Activated effector memory CD4-positive, alpha-beta T cell treated with Interleukin-2 at 50 U/mL for 16 hours (primary cell): ENCODE results near the gene RAD21L1.
"Not testable (repeated sequence)": the region's sequence is repeated elsewhere in the genome, so short reads cannot be mapped to it uniquely, and the experiment has no call there.

Experiments
- DNase-seq: peaks from one replicate; pipeline ENCODE4 v3.0.0-alpha.2; 2020

The RAD21L1 gene

GRCh38 chr20:1199964-1200363, 25.9 kb upstream of the RAD21L1 start:
- DNase-seq, result no peak

- DNase-seq, result no peak
Measured at GRCh38 chr20:1202762-1203504, 22.9 kb upstream of the RAD21L1 start, which contains the start of gene C20orf202. C20orf202 (plus strand) TSS chr20:1203454; CDS start chr20:1203586, 132 bp downstream.

GRCh38 chr20:1203630-1204029, 22.2 kb upstream of the RAD21L1 start:
- DNase-seq, result no peak

- DNase-seq, result no peak
Measured at GRCh38 chr20:1204113-1204512, 21.7 kb upstream of the RAD21L1 start.

- no peak for DNase-seq
Measured at GRCh38 chr20:1204576-1204975, 21.3 kb upstream of the RAD21L1 start.

DNA sequence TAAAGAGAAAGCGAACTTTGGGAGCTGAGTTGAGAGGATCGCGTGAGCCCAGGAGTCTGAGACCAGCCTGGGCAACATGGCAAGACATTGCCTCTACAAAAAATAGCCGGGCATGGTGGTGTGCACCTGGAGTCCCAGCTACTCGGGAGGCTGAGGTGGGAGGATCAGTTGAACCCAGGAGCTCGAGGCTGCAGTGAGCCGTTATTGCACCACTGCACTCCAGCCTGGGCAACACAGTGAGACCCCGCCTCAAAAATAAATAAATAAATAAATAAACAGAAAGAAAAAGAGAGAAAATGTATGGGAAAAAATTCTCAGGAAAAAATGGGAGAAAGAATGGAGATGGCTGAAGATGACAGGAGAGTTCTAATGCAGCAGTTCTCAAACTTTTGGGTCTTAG, 20.0 kb upstream of the RAD21L1 start:
- DNase-seq, result no peak

GRCh38 chr20:1206366-1207148, 19.3 kb upstream of the RAD21L1 start:
- no peak for DNase-seq

DNA sequence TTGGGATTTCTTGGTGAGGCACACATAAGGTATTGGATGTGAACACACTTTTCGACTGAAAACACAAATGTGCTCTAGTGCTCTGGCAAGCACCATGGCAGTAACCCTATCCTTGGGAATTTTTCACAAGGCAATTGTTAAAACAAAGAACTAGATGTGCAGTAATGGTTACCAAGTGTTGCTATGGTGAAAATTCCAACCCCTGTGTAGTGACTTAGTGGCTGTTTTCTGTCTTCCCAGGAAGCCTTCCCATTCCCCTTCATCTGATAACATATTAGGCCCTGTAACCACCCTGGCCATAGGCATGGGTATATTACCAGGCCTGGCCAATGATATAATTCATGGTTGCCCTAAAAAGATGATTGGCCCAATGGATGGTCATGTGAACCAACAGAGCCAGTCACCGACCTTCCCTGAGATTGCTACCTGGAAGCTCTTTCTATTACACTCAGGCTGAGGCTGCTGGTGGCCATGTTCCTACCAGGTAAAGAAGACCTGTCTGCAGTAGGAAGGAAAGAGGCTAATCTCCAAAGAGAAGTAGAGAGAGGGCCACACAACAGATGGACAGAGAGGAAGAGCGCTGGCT, 18.5 kb upstream of the RAD21L1 start:
- no peak for DNase-seq

- DNase-seq, result no peak
Measured at GRCh38 chr20:1209447-1210387, 16.1 kb upstream of the RAD21L1 start.

DNA sequence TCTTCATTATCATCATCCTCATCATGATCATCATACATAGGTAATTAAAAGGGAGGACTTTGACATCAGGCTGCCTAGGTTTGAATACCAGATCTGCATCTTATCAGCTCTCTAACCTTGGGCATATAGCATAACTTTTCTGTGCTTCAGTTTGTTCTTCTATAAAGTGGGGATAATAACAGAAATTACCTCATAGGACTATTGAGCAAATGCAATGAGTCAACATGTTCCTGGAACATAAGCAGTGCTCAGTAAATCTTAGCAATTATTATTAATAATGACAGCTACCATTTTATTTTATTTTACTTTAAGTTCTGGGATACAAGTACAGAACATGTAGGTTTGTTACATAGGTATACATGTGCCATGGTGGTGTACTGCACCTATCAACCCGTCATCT, 15.3 kb upstream of the RAD21L1 start:
- DNase-seq, result no peak

GRCh38 chr20:1212023-1212422, 13.8 kb upstream of the RAD21L1 start:
- DNase-seq, result no peak

GRCh38 chr20:1212607-1213396, 13.0 kb upstream of the RAD21L1 start:
- DNase-seq, result peak; percentile 47

DNA sequence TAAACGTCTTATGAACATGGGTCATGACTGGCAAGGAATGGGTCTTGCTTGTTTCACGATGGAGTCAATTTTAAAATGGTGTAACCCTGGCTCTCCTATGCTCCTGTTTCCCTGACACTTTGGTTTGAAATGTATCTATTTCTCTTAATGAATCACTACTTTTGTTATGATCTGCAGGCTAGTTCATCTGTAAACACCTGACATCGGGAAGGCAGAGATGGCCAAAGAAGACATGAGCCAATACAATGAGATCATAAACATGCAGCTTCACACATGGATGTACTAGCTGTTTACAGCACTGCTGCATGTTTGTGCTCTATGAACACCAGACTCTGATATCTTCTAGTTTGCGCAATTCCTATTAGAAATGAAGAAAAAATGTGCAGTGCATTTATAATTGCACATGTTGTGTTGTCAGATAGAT, 11.0 kb upstream of the RAD21L1 start:
- no peak for DNase-seq

- no peak for DNase-seq
Measured at GRCh38 chr20:1215386-1216170, 10.3 kb upstream of the RAD21L1 start.

DNA sequence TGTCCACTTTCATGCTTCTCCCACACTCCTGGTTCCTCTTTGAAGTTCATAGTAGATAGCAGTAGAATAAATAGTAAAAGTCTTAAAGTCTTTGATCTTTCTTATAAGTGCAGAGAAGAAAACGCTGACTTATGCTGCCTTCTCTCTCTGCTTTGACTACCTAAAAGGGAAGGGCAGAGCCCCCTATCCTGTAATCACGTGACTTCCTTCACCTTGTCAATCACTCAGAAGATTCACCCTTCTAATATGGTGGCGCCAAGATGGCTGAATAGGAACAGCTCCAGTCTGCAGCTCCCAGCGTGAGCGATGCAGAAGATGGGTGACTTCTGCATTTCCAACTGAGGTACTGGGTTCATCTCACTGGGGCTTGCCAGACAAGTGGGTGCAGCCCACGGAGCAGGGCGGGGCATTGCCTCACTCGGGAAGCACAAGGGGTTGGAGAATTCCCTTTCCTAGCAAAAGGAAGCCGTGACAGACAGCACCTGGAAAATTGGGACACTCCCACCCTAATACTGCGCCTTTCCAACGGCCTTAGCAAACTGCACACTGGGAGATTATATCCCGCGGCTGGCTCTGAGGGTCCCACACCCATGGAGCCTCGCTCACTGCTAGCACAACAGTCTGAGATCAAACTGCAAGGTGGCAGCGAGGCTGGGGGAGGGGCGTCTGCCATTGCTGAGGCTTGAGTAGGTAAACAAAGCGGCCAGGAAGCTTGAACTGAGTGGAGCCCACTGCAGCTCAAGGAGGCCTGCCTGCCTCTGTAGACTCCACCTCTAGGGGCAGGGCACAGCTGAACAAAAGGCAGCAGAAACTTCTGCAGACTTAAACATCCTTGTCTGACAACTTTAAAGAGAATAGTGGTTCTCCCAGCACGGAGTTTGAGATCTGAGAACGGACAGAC, 9.1 kb upstream of the RAD21L1 start:
- DNase-seq, result not testable (repeated sequence)

DNA sequence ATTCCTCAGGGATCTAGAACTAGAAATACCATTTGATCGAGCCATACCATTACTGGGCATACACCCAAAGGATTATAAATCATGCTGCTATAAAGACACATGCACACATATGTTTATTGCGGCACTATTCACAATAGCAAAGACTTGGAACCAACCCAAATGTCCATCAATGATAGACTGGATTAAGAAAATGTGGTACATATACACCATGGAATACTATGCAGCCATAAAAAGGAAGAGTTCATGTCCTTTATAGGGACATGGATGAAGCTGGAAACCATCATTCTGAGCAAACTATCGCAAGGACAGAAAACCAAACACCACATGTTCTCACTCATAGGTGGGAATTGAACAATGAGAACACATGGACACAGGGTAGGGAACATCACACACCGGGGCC, 3.1 kb upstream of the RAD21L1 start:
- DNase-seq, result not testable (repeated sequence)

- no peak for DNase-seq
Measured at GRCh38 chr20:1224205-1224890, 1.5 kb upstream of the RAD21L1 start.

DNA sequence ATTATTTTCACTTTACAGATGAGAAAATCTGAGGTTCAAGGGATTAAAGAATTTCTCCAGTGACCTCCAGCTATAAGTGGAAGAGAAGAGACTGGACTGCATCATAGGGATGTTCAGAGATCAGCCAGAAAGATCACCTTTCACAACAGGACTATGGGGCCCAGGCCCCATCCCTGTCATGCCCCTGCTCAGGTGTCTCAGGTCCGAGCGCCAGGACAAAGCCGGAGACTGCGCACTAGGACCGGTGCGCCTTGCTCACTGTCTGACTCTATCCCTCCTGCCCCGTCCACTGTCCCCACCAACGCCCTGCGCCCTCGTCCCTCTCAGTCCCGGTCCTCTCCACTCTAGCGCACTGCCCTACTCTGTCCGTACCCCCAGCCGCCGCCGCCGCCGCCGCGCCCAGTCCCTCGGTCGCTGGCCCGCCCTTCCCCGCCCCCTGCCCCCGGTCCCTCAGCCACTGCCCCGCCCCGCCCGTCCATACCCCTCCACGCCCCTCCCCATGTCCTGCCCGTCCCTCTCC, 521 bp upstream of the RAD21L1 start:
- DNase-seq, result no peak

GRCh38 chr20:1229541-1229940, 3.7 kb downstream of the RAD21L1 start:
- no peak for DNase-seq
